H7 (cell line): Measurements from ENCODE around the gene PLAAT5. TPM values are rescaled to one million over a fixed set of nuclear protein-coding genes. Genes with fewer than 3 reads are reported as not detected.

Experiments
- DNase-seq: peaks from one replicate; pipeline ENCODE4 v3.0.0; 2012
- H3K27me3 ChIP-seq: 2 replicates; pipeline ENCODE4 v1.6.0; 2011; ENCODE audit warnings: mild to moderate bottlenecking, low read length; ENCODE audit not compliant: control insufficient read depth, insufficient read depth
- H3K36me3 ChIP-seq: replicated peaks from 2 replicates; pipeline ENCODE4 v1.5.1; 2011; ENCODE audit warnings: low read length; ENCODE audit not compliant: control insufficient read depth, insufficient read depth
- H3K4me3 ChIP-seq: 2 replicates; pipeline ENCODE4 v1.5.1; 2011; ENCODE audit warnings: low read depth, mild to moderate bottlenecking, control low read depth, low read length, moderate library complexity; ENCODE audit not compliant: insufficient read depth
- total RNA-seq: library from RNA; depleted of rRNA; stranded (reverse); fragments of >200 nt; shearing (Covaris generic); gene quantifications from 2 replicates; pipeline ENCODE4 v1.2.3, GENCODE V29; 2014

The PLAAT5 gene
- total RNA-seq, 1 experiment from 2014 or later: 30.0 TPM

DNA sequence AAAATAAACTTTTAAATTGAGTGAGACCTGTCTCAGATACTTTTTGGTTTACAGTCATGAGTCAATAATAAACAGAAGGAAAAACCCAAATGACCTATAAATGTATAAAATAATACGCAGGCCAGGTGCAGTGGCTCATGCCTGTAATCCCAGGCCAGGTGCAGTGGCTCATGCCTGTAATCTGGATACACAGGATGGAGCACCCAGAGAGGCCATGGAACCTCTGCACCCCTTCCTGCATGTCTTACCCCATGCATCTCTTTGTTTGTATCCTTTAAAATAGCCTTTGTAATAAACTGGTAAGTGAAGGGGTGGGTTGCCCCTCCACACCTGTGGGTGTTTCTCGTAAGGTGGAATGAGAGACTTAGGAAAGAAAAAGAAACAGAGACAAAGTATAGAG is 36.7 kb upstream of the PLAAT5 start:
- no peaks in the 10 kb centered on the region for H3K27me3 ChIP-seq
- DNase-seq: no peak
- no peaks in the 10 kb centered on the region for H3K36me3 ChIP-seq
- no peak overlapping the region for H3K4me3 ChIP-seq

- no peak for DNase-seq
- Histone ChIP-seq H3K27me3 (no peaks in the 10 kb centered on the region), H3K4me3 (no peak overlapping the region), H3K36me3 (no peaks in the 10 kb centered on the region)
These were observed 32.2 kb upstream of the PLAAT5 start for GRCh38 chr11:63523151-63523550.

DNA sequence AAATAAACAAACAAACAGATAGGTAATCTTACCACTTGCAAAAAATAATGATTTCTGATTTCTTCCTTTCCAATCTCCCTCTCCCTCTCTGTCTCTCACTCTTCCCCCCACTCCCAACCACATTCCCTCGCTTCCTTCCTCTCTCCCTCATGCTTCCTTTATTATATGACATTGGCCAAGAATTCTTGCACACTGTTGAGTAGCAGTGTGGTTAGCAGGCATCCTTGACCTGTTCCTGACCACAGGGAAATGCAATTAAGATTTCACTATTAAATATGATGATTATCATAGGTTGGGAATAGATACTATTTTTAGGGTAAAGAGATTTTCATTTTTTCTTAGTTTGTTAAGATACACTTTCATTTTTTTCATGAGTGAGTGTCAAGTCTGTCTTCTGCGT is 30.9 kb upstream of the PLAAT5 start:
- no peaks in the 10 kb centered on the region for H3K27me3 ChIP-seq
- H3K36me3 ChIP-seq: no peaks in the 10 kb centered on the region
- no peak for DNase-seq
- H3K4me3 ChIP-seq: no peak overlapping the region

GRCh38 chr11:63520606-63521170 is 29.7 kb upstream of the PLAAT5 start:
- Histone ChIP-seq H3K36me3 (no peaks in the 10 kb centered on the region), H3K4me3 (no peak overlapping the region), H3K27me3 (no peaks in the 10 kb centered on the region)
- no peak for DNase-seq

GRCh38 chr11:63518548-63518947 is 27.6 kb upstream of the PLAAT5 start:
- no peak for DNase-seq
- Histone ChIP-seq H3K27me3 (no peaks in the 10 kb centered on the region), H3K4me3 (no peak overlapping the region), H3K36me3 (no peaks in the 10 kb centered on the region)

- H3K36me3 ChIP-seq: no peaks in the 10 kb centered on the region
- H3K4me3 ChIP-seq: no peak overlapping the region
- no peaks in the 10 kb centered on the region for H3K27me3 ChIP-seq
- no peak for DNase-seq
These were observed 26.2 kb upstream of the PLAAT5 start for GRCh38 chr11:63517156-63517555.

DNA sequence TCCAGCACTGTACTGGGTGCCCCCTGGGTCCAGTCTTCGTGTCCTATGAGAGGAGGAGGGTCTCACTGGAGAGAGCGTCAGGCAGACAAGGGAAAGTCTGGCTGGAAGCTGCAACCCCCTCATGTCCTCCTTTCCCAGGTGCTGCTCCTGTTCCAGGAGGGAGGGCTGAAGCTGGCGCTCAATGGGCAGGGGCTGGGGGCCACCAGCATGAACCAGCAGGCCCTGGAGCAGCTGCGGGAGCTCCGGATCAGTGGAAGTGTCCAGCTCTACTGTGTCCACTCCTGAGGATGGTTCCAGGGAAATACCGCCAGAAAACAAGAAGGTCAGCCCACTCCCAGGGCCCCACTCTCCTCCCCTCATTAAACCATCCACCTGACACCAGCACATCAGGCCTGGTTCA is 25.1 kb upstream of the PLAAT5 start:
- no peaks in the 10 kb centered on the region for H3K27me3 ChIP-seq
- no peak for DNase-seq
- no peak overlapping the region for H3K4me3 ChIP-seq
- no peaks in the 10 kb centered on the region for H3K36me3 ChIP-seq

GRCh38 chr11:63512816-63513215 is 21.8 kb upstream of the PLAAT5 start:
- Histone ChIP-seq H3K36me3 (no peaks in the 10 kb centered on the region), H3K4me3 (no peak overlapping the region), H3K27me3 (no peaks in the 10 kb centered on the region)
- DNase-seq: no peak

- no peak overlapping the region for H3K4me3 ChIP-seq
- H3K36me3 ChIP-seq: no peaks in the 10 kb centered on the region
- peak; percentile 37 for DNase-seq
- no peaks in the 10 kb centered on the region for H3K27me3 ChIP-seq
These were observed 20.2 kb upstream of the PLAAT5 start for GRCh38 chr11:63511048-63511748.

GRCh38 chr11:63510360-63511047 is 19.5 kb upstream of the PLAAT5 start:
- Histone ChIP-seq H3K4me3 (no peak overlapping the region), H3K27me3 (no peaks in the 10 kb centered on the region), H3K36me3 (no peaks in the 10 kb centered on the region)
- peak; percentile 37 for DNase-seq

- Histone ChIP-seq H3K27me3 (no peaks in the 10 kb centered on the region), H3K4me3 (no peak overlapping the region), H3K36me3 (no peaks in the 10 kb centered on the region)
- peak; percentile 9 for DNase-seq
These were observed 17.8 kb upstream of the PLAAT5 start for GRCh38 chr11:63508745-63509144.

DNA sequence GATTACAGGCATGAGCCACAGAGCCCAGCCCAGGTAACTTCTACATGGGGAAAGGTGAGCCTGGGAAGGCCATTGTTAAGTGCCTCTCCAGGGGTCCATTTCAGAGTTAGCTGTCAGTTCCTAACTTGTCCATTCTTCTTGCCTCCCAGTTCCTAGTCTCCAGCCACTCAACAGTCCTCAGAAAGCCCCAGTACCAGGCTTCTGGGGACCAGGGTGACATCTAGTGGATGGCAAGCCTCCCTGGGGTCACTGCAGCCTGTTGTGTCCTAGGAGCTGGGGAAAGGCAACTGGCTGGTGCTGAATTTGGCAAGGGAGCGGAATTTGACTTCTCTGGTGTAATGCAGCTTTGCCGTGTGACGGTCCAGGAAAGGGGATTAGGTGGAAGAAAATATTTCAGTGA is 17.0 kb upstream of the PLAAT5 start:
- H3K27me3 ChIP-seq: no peaks in the 10 kb centered on the region
- DNase-seq: peak; percentile 75
- H3K36me3 ChIP-seq: no peaks in the 10 kb centered on the region
- no peak overlapping the region for H3K4me3 ChIP-seq

GRCh38 chr11:63507511-63507910 is 16.5 kb upstream of the PLAAT5 start:
- Histone ChIP-seq H3K36me3 (no peaks in the 10 kb centered on the region), H3K4me3 (no peak overlapping the region), H3K27me3 (no peaks in the 10 kb centered on the region)
- no peak for DNase-seq

DNA sequence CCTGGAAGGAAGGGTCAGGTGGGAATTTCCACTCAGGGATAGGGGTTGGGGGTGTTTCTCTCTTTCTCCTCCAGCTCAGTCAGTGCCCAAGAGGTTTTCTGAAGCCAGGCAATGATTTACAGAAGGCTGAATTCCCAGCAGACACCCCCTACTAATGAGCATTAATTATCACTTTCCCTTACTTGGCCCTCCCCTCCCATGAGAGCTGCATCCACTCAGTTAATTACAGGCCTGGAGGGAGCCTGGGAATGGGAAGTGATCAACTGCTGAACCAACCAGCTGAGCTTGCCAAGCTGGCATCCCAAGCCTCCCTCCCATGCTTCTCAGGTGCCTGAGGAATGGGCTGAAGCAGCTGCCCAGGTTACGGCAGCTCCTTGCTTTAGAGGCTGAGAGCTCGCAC is 15.9 kb upstream of the PLAAT5 start:
- DNase-seq: peak; percentile 11

DNA sequence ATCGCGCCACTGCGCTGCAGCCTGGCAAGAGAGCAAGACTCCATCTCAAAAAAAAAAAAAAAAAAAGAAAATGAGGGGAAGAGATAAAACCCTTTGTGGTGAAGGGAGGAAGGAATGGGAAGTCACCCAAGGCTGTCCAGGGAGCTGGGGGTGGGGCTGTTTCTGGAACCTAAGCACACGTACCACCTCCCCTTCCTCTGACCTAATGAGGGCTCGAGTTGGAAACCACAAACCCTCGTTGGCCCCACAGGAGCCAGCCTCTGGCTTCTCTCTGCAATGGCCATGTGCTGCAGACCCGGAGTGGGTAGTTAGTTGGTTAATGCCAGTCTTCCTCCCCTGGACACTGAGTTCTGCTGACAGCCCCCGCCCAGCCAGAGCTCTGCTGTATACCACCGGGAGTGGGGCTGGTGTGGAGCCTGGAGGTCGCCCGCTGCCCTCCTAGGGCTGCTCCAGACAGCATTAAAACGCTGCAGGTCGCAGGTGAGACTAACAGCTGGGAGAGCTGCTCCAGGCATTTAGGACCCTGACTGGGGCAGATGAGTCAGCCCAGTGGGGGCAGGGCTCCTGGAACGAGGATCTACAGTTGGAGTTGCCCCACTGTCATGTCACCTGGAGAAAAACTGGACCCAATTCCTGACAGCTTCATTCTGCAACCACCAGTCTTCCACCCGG is 15.0 kb upstream of the PLAAT5 start, which contains the start of gene LGALS12:
Gene LGALS12, plus strand, starts transcription at position 228 of the 672 bp plus-strand sequence. Its CDS starts 375 bp downstream, at position 603.
- DNase-seq: peak; percentile 36
- Histone ChIP-seq H3K36me3 (no peaks in the 10 kb centered on the region), H3K4me3 (no peak within 1 kb of the TSS), H3K27me3 (no peaks in the 10 kb centered on the region)

More for the DNA sequence above, 15.9 kb upstream of the PLAAT5 start:
- H3K4me3 ChIP-seq: no peak overlapping the region
- no peaks in the 10 kb centered on the region for H3K27me3 ChIP-seq
- H3K36me3 ChIP-seq: no peaks in the 10 kb centered on the region
